ENCODE measurements around the gene OBSCN.

The OBSCN gene

GRCh38 chr1:228206582-228207351 is 1.1 kb upstream of the OBSCN start:
- no peaks in the 10 kb centered on the region for H3K27me3 ChIP-seq (ENCODE audit: insufficient read depth, poor library complexity, severe bottlenecking)
- no peak overlapping the region for H3K27ac ChIP-seq (replicated peaks)
- TF ChIP-seq POLR2AphosphoS5 (IDR thresholded peaks at IDR 0.05; ENCODE audit: low read depth) (no peak), REST (IDR thresholded peaks at IDR 0.05; ENCODE audit: insufficient replicate concordance, low read depth) (no peak), GABPA (IDR thresholded peaks at IDR 0.05; ENCODE audit: low read depth) (no peak), SPI1 (IDR thresholded peaks at IDR 0.05; ENCODE audit: borderline replicate concordance, low read depth) (no peak), CTCF (IDR thresholded peaks at IDR 0.05; ENCODE audit: insufficient read depth, low read length) (no peak)
- H3K4me3 ChIP-seq (replicated peaks; ENCODE audit: insufficient read depth, low read length) = no peak overlapping the region
- no peak for DNase-seq (ENCODE audit: low read depth in 1 of 2, low spot score in 1 of 2)

GRCh38 chr1:228207381-228207810 is 448 bp upstream of the OBSCN start:
- no peak for DNase-seq (ENCODE audit: low read depth in 1 of 2, low spot score in 1 of 2)
- Histone ChIP-seq H3K27ac (replicated peaks) (no peak overlapping the region), H3K27me3 (ENCODE audit: insufficient read depth, poor library complexity, severe bottlenecking) (no peaks in the 10 kb centered on the region), H3K4me3 (replicated peaks; ENCODE audit: insufficient read depth, low read length) (no peak overlapping the region)
- TF ChIP-seq CTCF (IDR thresholded peaks at IDR 0.05; ENCODE audit: insufficient read depth, low read length) = no peak
- TF ChIP-seq POLR2AphosphoS5 (IDR thresholded peaks at IDR 0.05; ENCODE audit: low read depth) = no peak
- TF ChIP-seq REST (IDR thresholded peaks at IDR 0.05; ENCODE audit: insufficient replicate concordance, low read depth) = no peak
- TF ChIP-seq SPI1 (IDR thresholded peaks at IDR 0.05; ENCODE audit: borderline replicate concordance, low read depth) = no peak
- no peak for TF ChIP-seq GABPA (IDR thresholded peaks at IDR 0.05; ENCODE audit: low read depth)

GRCh38 chr1:228208831-228209551 is 1.1 kb downstream of the OBSCN start:
- no peak for DNase-seq (ENCODE audit: low read depth in 1 of 2, low spot score in 1 of 2)
- no peak overlapping the region for H3K27ac ChIP-seq (replicated peaks)
- H3K27me3 ChIP-seq (ENCODE audit: insufficient read depth, poor library complexity, severe bottlenecking) = peaks cover 2% of the 10 kb centered on the region
- TF ChIP-seq GABPA (IDR thresholded peaks at IDR 0.05; ENCODE audit: low read depth) (no peak), SPI1 (IDR thresholded peaks at IDR 0.05; ENCODE audit: borderline replicate concordance, low read depth) (no peak), REST (IDR thresholded peaks at IDR 0.05; ENCODE audit: insufficient replicate concordance, low read depth) (no peak), POLR2AphosphoS5 (IDR thresholded peaks at IDR 0.05; ENCODE audit: low read depth) (no peak), CTCF (IDR thresholded peaks at IDR 0.05; ENCODE audit: insufficient read depth, low read length) (no peak)
- no peak overlapping the region for H3K4me3 ChIP-seq (replicated peaks; ENCODE audit: insufficient read depth, low read length)

Data from HL-60 (cell line).